GM19023 (cell line): Measurements from ENCODE around the gene COL12A1.

ENCODE experiments used
- ATAC-seq: cut with Tn5 transposase; IDR thresholded peaks from one replicate; pipeline ENCODE4 v1.9.1; 2021; ENCODE audit warnings: mild to moderate bottlenecking, moderate library complexity; ENCODE audit not compliant: unreplicated experiment

Gene COL12A1

GRCh38 chr6:75180864-75181263, 25.0 kb downstream of the COL12A1 start:
- no peak for ATAC-seq

GRCh38 chr6:75178757-75179156, 27.1 kb downstream of the COL12A1 start:
- ATAC-seq: no peak

GRCh38 chr6:75176076-75176582, 29.7 kb downstream of the COL12A1 start:
- no peak for ATAC-seq

DNA sequence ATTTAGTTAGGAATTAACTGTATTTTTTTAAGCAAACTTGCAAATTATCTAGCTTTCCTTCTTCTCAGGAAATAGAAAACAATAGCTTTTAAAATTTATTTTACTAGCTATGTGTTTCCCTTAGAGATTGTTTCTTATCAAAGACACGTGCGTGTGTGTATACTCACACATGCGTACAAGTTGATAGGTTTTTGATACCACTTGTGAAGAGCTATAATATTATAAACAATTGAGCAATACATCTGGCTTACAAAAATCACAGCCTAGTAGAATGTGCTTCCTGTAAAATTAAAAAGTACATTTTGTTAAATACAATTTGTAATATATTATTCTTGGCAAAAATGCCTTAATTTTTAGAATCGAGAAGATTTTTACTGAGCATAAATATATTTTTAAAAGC, 33.9 kb downstream of the COL12A1 start:
- ATAC-seq: no peak

GRCh38 chr6:75171567-75171966, 34.3 kb downstream of the COL12A1 start:
- ATAC-seq: no peak

GRCh38 chr6:75170691-75171560, 34.9 kb downstream of the COL12A1 start:
- no peak for ATAC-seq

DNA sequence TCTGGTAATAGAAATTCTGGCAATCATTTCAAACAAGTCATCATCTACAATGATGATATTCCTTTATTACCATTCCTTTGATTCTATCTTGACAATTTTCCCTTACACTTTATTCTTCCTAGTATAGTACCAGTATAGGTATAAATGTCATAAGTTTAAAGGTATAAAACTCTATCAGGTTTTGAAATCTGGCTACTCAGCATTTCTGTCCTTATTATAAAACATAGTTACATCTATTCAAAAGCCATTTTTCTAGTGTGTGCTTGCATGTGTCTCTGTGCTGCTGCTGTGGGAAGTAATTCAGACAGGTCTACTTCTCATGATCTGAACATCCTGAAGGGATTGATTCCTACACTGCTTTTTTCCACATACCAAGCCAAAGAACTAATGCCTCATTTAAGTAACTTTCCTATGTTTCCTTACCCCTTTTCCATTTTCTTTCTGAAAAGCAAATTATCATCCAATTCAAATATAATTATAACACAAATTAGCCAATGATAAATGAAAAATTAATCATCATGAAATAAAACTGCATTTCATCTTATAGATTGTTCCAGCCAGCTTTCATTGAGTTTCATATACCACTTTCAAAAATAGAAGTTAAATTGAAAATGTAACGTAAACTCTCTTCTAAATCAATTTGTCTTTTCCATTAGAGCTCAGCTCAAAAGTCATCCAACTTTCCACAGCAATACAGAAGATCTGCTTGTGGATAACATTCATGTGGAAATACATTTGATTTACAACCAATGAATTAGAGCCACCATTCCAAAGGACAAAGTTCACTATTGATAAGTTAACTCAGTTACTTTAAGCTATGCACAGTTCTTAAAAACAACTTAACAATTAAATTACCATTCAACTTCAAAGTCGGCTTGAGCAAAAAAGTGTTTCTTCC, 35.9 kb downstream of the COL12A1 start:
- no peak for ATAC-seq

DNA sequence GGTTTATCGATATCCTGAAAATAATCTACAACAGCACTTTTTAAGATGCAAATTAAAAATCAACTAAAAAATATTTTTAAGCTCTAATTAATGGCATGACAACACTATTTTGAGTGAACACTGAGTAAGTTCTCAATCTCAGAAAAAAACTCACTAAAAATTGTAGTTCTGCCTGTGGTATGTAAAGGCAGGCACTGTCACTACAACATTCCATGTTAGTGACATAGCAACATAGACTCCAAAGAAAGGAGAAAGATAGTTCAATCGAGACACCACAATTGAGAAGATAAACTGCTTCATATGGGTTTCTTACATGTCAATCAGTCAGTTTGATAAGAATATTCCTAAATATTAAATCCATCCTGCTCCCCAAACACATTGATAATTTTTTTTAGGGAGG, 38.0 kb downstream of the COL12A1 start:
- ATAC-seq: no peak

DNA sequence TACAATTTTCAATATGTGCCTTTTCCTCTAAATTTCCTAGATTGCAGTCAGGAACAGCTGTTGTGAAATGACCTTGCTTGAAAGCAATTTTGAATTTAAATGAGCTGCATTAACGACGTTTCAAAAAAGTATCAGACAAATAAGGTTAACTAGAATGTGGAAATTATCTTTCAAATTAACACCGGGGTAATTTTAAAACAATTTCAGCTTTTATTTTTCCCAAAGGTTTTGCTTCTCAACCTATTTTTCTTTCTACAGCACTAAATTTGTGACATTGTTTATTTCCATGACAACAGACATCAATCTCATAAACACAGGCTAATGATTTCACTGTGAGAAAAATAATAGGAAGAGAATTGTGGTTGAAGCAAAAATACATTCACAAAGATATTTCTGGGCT, 38.5 kb downstream of the COL12A1 start:
- ATAC-seq: no peak

DNA sequence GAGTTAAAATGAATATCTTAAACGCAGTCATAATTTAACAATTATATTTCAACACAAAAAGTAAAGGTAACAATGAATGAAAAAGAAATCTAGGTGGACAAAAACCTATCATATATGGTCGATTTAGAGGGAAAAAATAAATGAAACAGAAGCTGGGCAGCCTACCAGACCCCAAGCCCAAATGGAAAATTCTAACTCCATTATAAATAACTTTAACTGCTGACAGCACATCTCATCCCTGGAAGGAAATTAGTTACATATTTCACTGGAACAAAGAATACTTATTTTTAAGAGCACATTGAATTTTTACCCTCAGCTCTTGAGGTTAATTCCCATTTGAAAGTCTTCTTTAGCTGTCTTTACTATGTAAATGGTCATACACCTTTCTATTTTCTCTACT, 39.1 kb downstream of the COL12A1 start:
- no peak for ATAC-seq

- ATAC-seq: no peak
Observed at GRCh38 chr6:75166236-75166635, 39.6 kb downstream of the COL12A1 start.

- ATAC-seq: no peak
Observed at GRCh38 chr6:75158176-75158575, 47.7 kb downstream of the COL12A1 start.

- ATAC-seq: no peak
Observed at GRCh38 chr6:75157336-75157735, 48.5 kb downstream of the COL12A1 start.

GRCh38 chr6:75156186-75156878, 49.5 kb downstream of the COL12A1 start:
- ATAC-seq: no peak

GRCh38 chr6:75155631-75156030, 50.2 kb downstream of the COL12A1 start:
- no peak for ATAC-seq

GRCh38 chr6:75154973-75155372, 50.9 kb downstream of the COL12A1 start:
- ATAC-seq: no peak

DNA sequence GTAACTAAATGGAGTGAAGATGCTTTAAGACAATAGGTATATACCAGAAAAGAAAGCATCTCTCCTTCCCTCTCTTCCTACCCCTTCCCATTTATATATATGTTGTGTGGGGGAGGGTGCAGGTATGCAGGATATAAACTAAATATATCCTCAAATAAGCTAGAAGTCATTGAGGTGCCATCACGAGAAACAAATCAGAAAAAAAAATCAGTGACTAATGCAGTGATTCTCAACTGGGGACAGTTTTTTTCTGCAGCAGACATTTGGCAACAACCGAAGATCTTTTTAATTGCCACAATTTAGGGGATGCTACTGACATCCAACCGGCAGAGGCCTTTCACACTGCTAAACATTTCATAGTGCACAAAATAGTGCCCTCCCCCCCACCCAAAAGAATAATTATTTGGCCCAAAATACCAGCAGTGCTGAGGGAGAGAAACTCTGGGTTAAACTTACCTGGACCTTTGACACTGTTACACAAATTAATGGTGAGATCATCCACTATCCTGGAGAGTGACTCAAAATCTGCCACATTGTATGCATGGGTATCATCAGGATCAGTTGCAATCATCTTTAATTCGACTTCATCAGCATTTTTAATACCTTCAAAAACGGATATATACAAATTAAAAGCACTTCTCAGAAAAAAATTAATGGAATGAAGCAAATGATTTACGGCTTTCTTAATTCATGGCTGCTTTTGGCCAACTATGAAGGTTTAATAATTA, 55.0 kb downstream of the COL12A1 start:
- ATAC-seq: no peak

- ATAC-seq: no peak
Observed at GRCh38 chr6:75149696-75150095, 56.2 kb downstream of the COL12A1 start.

GRCh38 chr6:75149240-75149639, 56.6 kb downstream of the COL12A1 start:
- ATAC-seq: no peak

- peak; percentile 86 for ATAC-seq
Observed at GRCh38 chr6:75147512-75147911, 58.3 kb downstream of the COL12A1 start.
